ENCODE results near the gene GATAD2A.
"Not testable (repeated sequence)": the region's sequence is repeated elsewhere in the genome, so short reads cannot be mapped to it uniquely, and the experiment has no call there.

DNA sequence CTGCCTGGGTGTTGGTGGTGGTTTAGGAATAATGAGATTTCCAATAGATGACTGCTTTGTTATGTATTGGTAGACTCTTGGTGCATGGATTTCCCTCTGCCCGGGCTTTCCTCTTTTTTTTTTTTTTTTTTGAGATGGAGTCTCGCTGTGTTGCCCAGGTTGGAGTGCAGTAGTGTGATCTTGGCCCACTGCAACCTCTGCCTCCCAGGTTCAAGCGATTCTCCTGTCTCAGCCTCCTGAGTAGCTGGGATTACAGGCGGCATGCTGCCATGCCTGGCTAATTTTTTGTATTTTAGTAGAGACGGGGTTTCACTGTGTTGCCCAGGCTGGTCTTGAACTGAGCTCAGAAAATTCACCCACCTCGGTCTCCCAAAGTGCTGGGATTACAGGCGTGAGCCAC is 11.1 kb upstream of the GATAD2A start:
- not testable (repeated sequence) for TF ChIP-seq EP300 (IDR thresholded peaks at IDR 0.05; ENCODE audit: low read depth); POLR2A (IDR thresholded peaks at IDR 0.05)

Measured in transverse colon (tissue), 1 donor.